ENCODE results near the gene PPP1R12C. TPM values are rescaled to one million over a fixed set of nuclear protein-coding genes. Genes with fewer than 3 reads are reported as not detected.

The PPP1R12C gene
- total RNA-seq, 1 donor from 2014 or later, result 21.8 TPM

DNA sequence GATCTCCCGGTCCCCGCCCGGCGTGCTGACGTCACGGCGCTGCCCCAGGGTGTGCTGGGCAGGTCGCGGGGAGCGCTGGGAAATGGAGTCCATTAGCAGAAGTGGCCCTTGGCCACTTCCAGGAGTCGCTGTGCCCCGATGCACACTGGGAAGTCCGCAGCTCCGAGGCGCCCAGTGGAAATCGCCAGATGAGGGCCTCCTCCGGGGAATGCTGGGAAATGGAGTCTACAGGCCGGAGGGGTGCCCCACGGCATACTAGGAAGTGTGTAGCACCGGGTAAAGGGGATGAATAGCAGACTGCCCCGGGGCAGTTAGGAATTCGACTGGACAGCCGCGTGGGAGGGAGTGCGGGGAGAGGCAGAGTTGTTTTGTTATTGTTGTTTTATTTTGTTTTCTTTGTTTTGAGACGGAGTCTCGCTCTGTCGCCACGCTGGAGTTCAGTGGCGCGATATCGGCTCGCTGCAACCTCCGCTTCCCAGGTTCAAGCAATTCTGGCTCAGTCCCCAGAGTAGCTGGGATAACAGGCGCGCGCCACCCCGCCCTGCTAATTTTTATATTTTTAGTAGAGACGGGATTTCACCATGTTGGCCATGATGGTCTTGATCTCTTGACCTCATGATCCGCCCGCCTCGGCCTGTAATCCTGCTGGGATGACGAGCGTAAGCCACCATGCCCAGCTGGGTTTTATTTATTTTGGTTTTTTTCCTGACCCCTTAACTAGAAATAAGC lies 390 bp upstream of the PPP1R12C start:
- Histone ChIP-seq H3K36me3 (no peaks in the 10 kb centered on the region), H3K9ac (no peak overlapping the region), H2AFZ (replicated peaks) (peak overlapping the region; percentile 88), H3K27me3 (no peaks in the 10 kb centered on the region), H3F3A (ENCODE audit: low read depth) (peaks cover 19% of the 10 kb centered on the region), H3K4me1 (peaks cover 5% of the 10 kb centered on the region), H3K4me2 (peak overlapping the region; percentile 85), H4K20me1 (ENCODE audit: low read depth) (peaks cover 42% of the 10 kb centered on the region), H3K79me2 (ENCODE audit: low read depth) (peaks cover 43% of the 10 kb centered on the region), H3K9me3 (ENCODE audit: low read depth) (no peaks in the 10 kb centered on the region), H3K4me3 (peak overlapping the region; percentile 80), H3K27ac (no peak overlapping the region)
- DNase-seq (ENCODE audit: low spot score), result peak; percentile 99
- peaks cover 15% of the 10 kb centered on the region for H3K27me3 Mint-ChIP-seq (ENCODE audit: insufficient read depth, low read depth)
- TF ChIP-seq EZH2phosphoT487 (IDR thresholded peaks at IDR 0.05), result no peak
- no peak for TF ChIP-seq EZH2 (IDR thresholded peaks at IDR 0.05)
- TF ChIP-seq, protein P1, sequence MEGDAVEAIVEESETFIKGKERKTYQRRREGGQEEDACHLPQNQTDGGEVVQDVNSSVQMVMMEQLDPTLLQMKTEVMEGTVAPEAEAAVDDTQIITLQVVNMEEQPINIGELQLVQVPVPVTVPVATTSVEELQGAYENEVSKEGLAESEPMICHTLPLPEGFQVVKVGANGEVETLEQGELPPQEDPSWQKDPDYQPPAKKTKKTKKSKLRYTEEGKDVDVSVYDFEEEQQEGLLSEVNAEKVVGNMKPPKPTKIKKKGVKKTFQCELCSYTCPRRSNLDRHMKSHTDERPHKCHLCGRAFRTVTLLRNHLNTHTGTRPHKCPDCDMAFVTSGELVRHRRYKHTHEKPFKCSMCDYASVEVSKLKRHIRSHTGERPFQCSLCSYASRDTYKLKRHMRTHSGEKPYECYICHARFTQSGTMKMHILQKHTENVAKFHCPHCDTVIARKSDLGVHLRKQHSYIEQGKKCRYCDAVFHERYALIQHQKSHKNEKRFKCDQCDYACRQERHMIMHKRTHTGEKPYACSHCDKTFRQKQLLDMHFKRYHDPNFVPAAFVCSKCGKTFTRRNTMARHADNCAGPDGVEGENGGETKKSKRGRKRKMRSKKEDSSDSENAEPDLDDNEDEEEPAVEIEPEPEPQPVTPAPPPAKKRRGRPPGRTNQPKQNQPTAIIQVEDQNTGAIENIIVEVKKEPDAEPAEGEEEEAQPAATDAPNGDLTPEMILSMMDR (IDR thresholded peaks at IDR 0.05), result no peak
- peak overlapping the region; percentile 98 for H3K27ac Mint-ChIP-seq
- no peaks in the 10 kb centered on the region for H3K36me3 Mint-ChIP-seq
- H3K4me1 Mint-ChIP-seq, result peaks cover 41% of the 10 kb centered on the region
- no peaks in the 10 kb centered on the region for H3K9me3 Mint-ChIP-seq
- H3K4me3 Mint-ChIP-seq, result peak overlapping the region; percentile 98

DNA sequence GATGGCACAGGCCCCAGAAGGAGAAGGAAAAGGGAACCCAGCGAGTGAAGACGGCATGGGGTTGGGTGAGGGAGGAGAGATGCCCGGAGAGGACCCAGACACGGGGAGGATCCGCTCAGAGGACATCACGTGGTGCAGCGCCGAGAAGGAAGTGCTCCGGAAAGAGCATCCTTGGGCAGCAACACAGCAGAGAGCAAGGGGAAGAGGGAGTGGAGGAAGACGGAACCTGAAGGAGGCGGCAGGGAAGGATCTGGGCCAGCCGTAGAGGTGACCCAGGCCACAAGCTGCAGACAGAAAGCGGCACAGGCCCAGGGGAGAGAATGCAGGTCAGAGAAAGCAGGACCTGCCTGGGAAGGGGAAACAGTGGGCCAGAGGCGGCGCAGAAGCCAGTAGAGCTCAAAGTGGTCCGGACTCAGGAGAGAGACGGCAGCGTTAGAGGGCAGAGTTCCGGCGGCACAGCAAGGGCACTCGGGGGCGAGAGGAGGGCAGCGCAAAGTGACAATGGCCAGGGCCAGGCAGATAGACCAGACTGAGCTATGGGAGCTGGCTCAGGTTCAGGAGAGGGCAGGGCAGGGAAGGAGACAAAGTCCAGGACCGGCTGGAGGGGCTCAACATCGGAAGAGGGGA lies 1.1 kb downstream of the PPP1R12C start:
- H3K9me3 ChIP-seq (ENCODE audit: low read depth), result no peaks in the 10 kb centered on the region
- no peak overlapping the region for H2AFZ ChIP-seq (replicated peaks)
- peak; percentile 50 for DNase-seq (ENCODE audit: low spot score)
- Mint-ChIP-seq H3K27ac (peak overlapping the region; percentile 93), H3K9me3 (no peaks in the 10 kb centered on the region), H3K27me3 (ENCODE audit: insufficient read depth, low read depth) (peaks cover 15% of the 10 kb centered on the region), H3K4me3 (peak overlapping the region; percentile 95), H3K36me3 (no peaks in the 10 kb centered on the region), H3K4me1 (peaks cover 42% of the 10 kb centered on the region)
- peaks cover 54% of the 10 kb centered on the region for H4K20me1 ChIP-seq (ENCODE audit: low read depth)
- H3F3A ChIP-seq (ENCODE audit: low read depth), result peaks cover 19% of the 10 kb centered on the region
- no peaks in the 10 kb centered on the region for H3K36me3 ChIP-seq
- no peaks in the 10 kb centered on the region for H3K27me3 ChIP-seq
- H3K9ac ChIP-seq, result peak overlapping the region; percentile 46
- H3K4me2 ChIP-seq, result peak overlapping the region; percentile 96
- H3K4me1 ChIP-seq, result peaks cover 5% of the 10 kb centered on the region
- TF ChIP-seq, protein P1 (IDR thresholded peaks at IDR 0.05), result no peak
- TF ChIP-seq EZH2 (IDR thresholded peaks at IDR 0.05), result no peak
- TF ChIP-seq EZH2phosphoT487 (IDR thresholded peaks at IDR 0.05), result no peak
- peak overlapping the region; percentile 76 for H3K4me3 ChIP-seq
- peaks cover 55% of the 10 kb centered on the region for H3K79me2 ChIP-seq (ENCODE audit: low read depth)
- H3K27ac ChIP-seq, result no peak overlapping the region

DNA sequence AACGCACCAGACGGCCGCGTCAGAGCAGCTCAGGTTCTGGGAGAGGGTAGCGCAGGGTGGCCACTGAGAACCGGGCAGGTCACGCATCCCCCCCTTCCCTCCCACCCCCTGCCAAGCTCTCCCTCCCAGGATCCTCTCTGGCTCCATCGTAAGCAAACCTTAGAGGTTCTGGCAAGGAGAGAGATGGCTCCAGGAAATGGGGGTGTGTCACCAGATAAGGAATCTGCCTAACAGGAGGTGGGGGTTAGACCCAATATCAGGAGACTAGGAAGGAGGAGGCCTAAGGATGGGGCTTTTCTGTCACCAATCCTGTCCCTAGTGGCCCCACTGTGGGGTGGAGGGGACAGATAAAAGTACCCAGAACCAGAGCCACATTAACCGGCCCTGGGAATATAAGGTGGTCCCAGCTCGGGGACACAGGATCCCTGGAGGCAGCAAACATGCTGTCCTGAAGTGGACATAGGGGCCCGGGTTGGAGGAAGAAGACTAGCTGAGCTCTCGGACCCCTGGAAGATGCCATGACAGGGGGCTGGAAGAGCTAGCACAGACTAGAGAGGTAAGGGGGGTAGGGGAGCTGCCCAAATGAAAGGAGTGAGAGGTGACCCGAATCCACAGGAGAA lies 1.9 kb downstream of the PPP1R12C start:
- Mint-ChIP-seq H3K9me3 (no peaks in the 10 kb centered on the region), H3K27ac (peak overlapping the region; percentile 93), H3K4me1 (peaks cover 42% of the 10 kb centered on the region), H3K36me3 (peaks cover 2% of the 10 kb centered on the region), H3K4me3 (peak overlapping the region; percentile 95), H3K27me3 (ENCODE audit: insufficient read depth, low read depth) (peaks cover 17% of the 10 kb centered on the region)
- H4K20me1 ChIP-seq (ENCODE audit: low read depth), result peaks cover 56% of the 10 kb centered on the region
- TF ChIP-seq, protein P1 (IDR thresholded peaks at IDR 0.05), result no peak
- TF ChIP-seq EZH2phosphoT487 (IDR thresholded peaks at IDR 0.05) (no peak), EZH2 (IDR thresholded peaks at IDR 0.05) (no peak)
- peaks cover 5% of the 10 kb centered on the region for H3K4me1 ChIP-seq
- no peaks in the 10 kb centered on the region for H3K9me3 ChIP-seq (ENCODE audit: low read depth)
- no peaks in the 10 kb centered on the region for H3K36me3 ChIP-seq
- H3K27me3 ChIP-seq, result no peaks in the 10 kb centered on the region
- H3K4me3 ChIP-seq, result peak overlapping the region; percentile 76
- H3K79me2 ChIP-seq (ENCODE audit: low read depth), result peaks cover 56% of the 10 kb centered on the region
- no peak overlapping the region for H2AFZ ChIP-seq (replicated peaks)
- no peak for DNase-seq (ENCODE audit: low spot score)
- H3K4me2 ChIP-seq, result peak overlapping the region; percentile 96
- no peak overlapping the region for H3K9ac ChIP-seq
- no peak overlapping the region for H3K27ac ChIP-seq
- peaks cover 19% of the 10 kb centered on the region for H3F3A ChIP-seq (ENCODE audit: low read depth)

All from neural progenitor cell (in vitro differentiated cells).